ENCODE data around the gene GBF1.
"Not testable (repeated sequence)": the region's sequence is repeated elsewhere in the genome, so short reads cannot be mapped to it uniquely, and the experiment has no call there.

The GBF1 gene

GRCh38 chr10:102306710-102307109 lies 61.4 kb downstream of the GBF1 start:
- no peak for DNase-seq

GRCh38 chr10:102308318-102308717 lies 63.0 kb downstream of the GBF1 start:
- DNase-seq, result not testable (repeated sequence)

- DNase-seq, result no peak
Measured at GRCh38 chr10:102309236-102309635, 63.9 kb downstream of the GBF1 start.

- DNase-seq, result no peak
Measured at GRCh38 chr10:102309916-102310315, 64.6 kb downstream of the GBF1 start.

GRCh38 chr10:102310361-102311024 lies 65.2 kb downstream of the GBF1 start:
- no peak for DNase-seq

- no peak for DNase-seq
Measured at GRCh38 chr10:102311025-102311420, 65.7 kb downstream of the GBF1 start.

GRCh38 chr10:102312683-102313082 lies 67.4 kb downstream of the GBF1 start:
- DNase-seq, result no peak

GRCh38 chr10:102313221-102313896 lies 68.0 kb downstream of the GBF1 start:
- no peak for DNase-seq

GRCh38 chr10:102314801-102315200 lies 69.5 kb downstream of the GBF1 start:
- no peak for DNase-seq

GRCh38 chr10:102316421-102316820 lies 71.1 kb downstream of the GBF1 start:
- no peak for DNase-seq

GRCh38 chr10:102322914-102323313 lies 77.6 kb downstream of the GBF1 start:
- DNase-seq, result no peak

- no peak for DNase-seq
Measured at GRCh38 chr10:102324061-102324460, 78.7 kb downstream of the GBF1 start.

GRCh38 chr10:102326031-102326430 lies 80.7 kb downstream of the GBF1 start:
- no peak for DNase-seq

GRCh38 chr10:102327002-102327401 lies 81.7 kb downstream of the GBF1 start:
- DNase-seq, result no peak

GRCh38 chr10:102327641-102328040 lies 82.3 kb downstream of the GBF1 start:
- no peak for DNase-seq

- no peak for DNase-seq
Measured at GRCh38 chr10:102332772-102333171, 87.4 kb downstream of the GBF1 start.

- no peak for DNase-seq
Measured at GRCh38 chr10:102334101-102334500, 88.8 kb downstream of the GBF1 start.

- no peak for DNase-seq
Measured at GRCh38 chr10:102335184-102335583, 89.9 kb downstream of the GBF1 start.

GRCh38 chr10:102341038-102341688 lies 95.8 kb downstream of the GBF1 start:
- no peak for DNase-seq

- no peak for DNase-seq
Measured at GRCh38 chr10:102342458-102342857, 97.1 kb downstream of the GBF1 start.

GRCh38 chr10:102342958-102343357 lies 97.6 kb downstream of the GBF1 start:
- DNase-seq, result no peak

- DNase-seq, result no peak
Measured at GRCh38 chr10:102344067-102344466, 98.7 kb downstream of the GBF1 start.

GRCh38 chr10:102347236-102347828 lies 102.0 kb downstream of the GBF1 start:
- DNase-seq, result no peak
